Measurements from ENCODE around the gene KNSTRN.

The KNSTRN gene

GRCh38 chr15:40349163-40349562, 33.4 kb upstream of the KNSTRN start:
- TF ChIP-seq CTCF (IDR thresholded peaks at IDR 0.05; ENCODE audit: borderline replicate concordance, extremely low read depth, low read length, poor library complexity, severe bottlenecking) (no peak), EZH2 (IDR thresholded peaks at IDR 0.05; ENCODE audit: borderline replicate concordance, low read depth, low read length, severe bottlenecking) (no peak)

DNA sequence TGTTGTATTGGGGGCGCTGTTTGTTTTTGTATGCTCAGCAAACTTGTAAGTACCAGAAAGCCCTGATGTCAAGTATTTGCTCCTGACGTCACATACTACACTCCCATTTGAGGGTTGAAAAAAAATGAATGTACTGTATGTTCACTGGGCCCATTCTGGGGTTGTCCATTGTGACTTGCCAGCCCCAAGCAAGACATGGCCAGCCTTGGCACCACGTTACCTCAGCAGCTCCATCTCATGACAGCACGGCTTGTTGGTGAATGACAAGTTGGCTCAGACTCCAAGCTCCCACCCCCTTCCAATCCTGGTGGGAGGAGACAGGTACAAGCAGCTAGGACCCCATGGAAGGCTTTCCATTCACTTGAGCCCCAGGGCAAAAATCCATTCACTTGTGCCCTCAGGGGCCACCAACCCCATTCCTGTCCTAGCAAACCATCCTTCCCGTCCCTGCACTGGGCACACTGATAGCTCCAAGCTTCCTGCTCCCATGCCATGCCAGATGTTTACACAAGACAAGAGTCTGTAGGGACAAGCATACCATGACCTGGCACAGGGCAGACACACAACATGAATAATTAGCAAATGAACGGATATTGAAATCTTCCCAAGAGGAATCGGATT, 30.1 kb upstream of the KNSTRN start:
- Histone ChIP-seq H3K4me2 (ENCODE audit: insufficient read depth, low read length) (no peak overlapping the region), H4K20me1 (ENCODE audit: insufficient read depth, low read length) (no peaks in the 10 kb centered on the region), H2AFZ (ENCODE audit: low read depth, low read length) (no peak overlapping the region), H3K4me3 (ENCODE audit: low read depth in 1 of 2, low read length in 2 of 2) (no peak overlapping the region), H3K79me2 (ENCODE audit: insufficient read depth, low read length) (no peaks in the 10 kb centered on the region), H3K9me3 (ENCODE audit: insufficient read depth, low read length, severe bottlenecking) (no peaks in the 10 kb centered on the region), H3K27me3 (ENCODE audit: insufficient read depth, low read length, poor library complexity) (no peaks in the 10 kb centered on the region), H3K27ac (ENCODE audit: low read length) (no peak overlapping the region), H3K9ac (ENCODE audit: low read depth, low read length) (no peak overlapping the region), H3K36me3 (ENCODE audit: insufficient read depth, low read length) (no peaks in the 10 kb centered on the region), H3K4me1 (ENCODE audit: insufficient read depth, low read length) (peaks cover 5% of the 10 kb centered on the region)
- no peak for ATAC-seq (ENCODE audit: insufficient read depth, low read depth)
- TF ChIP-seq EZH2 (IDR thresholded peaks at IDR 0.05; ENCODE audit: borderline replicate concordance, low read depth, low read length, severe bottlenecking) (no peak), CTCF (IDR thresholded peaks at IDR 0.05; ENCODE audit: borderline replicate concordance, extremely low read depth, low read length, poor library complexity, severe bottlenecking) (no peak)
- DNase-seq: no peak

More at GRCh38 chr15:40349163-40349562, 33.4 kb upstream of the KNSTRN start:
- Histone ChIP-seq H3K36me3 (ENCODE audit: insufficient read depth, low read length) (no peaks in the 10 kb centered on the region), H3K27ac (ENCODE audit: low read length) (no peak overlapping the region), H3K79me2 (ENCODE audit: insufficient read depth, low read length) (no peaks in the 10 kb centered on the region), H3K4me1 (ENCODE audit: insufficient read depth, low read length) (peaks cover 3% of the 10 kb centered on the region; the same call in 1 of the 2 replicates), H3K4me3 (ENCODE audit: low read depth in 1 of 2, low read length in 2 of 2) (no peak overlapping the region), H3K4me2 (ENCODE audit: insufficient read depth, low read length) (no peak overlapping the region), H3K27me3 (ENCODE audit: insufficient read depth, low read length, poor library complexity) (no peaks in the 10 kb centered on the region), H3K9ac (ENCODE audit: low read depth, low read length) (no peak overlapping the region), H3K9me3 (ENCODE audit: insufficient read depth, low read length, severe bottlenecking) (no peaks in the 10 kb centered on the region), H4K20me1 (ENCODE audit: insufficient read depth, low read length) (no peaks in the 10 kb centered on the region), H2AFZ (ENCODE audit: low read depth, low read length) (no peak overlapping the region)
- no peak for ATAC-seq (ENCODE audit: insufficient read depth, low read depth)
- no peak for DNase-seq

DNA sequence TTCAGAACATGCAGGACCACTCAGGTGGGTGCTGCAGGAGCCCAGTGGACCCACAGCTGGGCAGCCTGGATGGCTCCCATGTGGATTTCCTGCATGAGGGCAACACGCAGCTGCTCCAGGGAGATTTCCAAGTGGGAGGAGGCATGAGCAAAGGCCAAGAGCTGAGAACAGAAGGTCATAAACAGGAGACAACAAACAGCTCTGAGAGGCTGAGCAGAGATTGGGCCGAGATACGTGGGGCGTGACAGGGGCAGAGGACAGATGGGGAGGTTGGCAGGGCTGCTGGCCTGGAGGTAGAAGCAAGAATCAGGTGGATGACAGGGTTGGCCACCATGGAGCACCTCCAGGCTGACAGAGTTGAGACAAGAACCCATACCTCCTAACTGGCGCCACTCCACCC, 28.8 kb upstream of the KNSTRN start:
- TF ChIP-seq EZH2 (IDR thresholded peaks at IDR 0.05; ENCODE audit: borderline replicate concordance, low read depth, low read length, severe bottlenecking) (no peak), CTCF (IDR thresholded peaks at IDR 0.05; ENCODE audit: borderline replicate concordance, extremely low read depth, low read length, poor library complexity, severe bottlenecking) (no peak)
- Histone ChIP-seq H3K79me2 (ENCODE audit: insufficient read depth, low read length) (no peaks in the 10 kb centered on the region), H3K4me2 (ENCODE audit: insufficient read depth, low read length) (no peak overlapping the region), H3K9ac (ENCODE audit: low read depth, low read length) (no peak overlapping the region), H3K9me3 (ENCODE audit: insufficient read depth, low read length, severe bottlenecking) (no peaks in the 10 kb centered on the region), H3K36me3 (ENCODE audit: insufficient read depth, low read length) (no peaks in the 10 kb centered on the region), H3K27ac (ENCODE audit: low read length) (no peak overlapping the region), H2AFZ (ENCODE audit: low read depth, low read length) (no peak overlapping the region), H3K27me3 (ENCODE audit: insufficient read depth, low read length, poor library complexity) (no peaks in the 10 kb centered on the region), H4K20me1 (ENCODE audit: insufficient read depth, low read length) (no peaks in the 10 kb centered on the region), H3K4me3 (ENCODE audit: low read depth in 1 of 2, low read length in 2 of 2) (no peak overlapping the region), H3K4me1 (ENCODE audit: insufficient read depth, low read length) (peaks cover 16% of the 10 kb centered on the region)
- no peak for ATAC-seq (ENCODE audit: insufficient read depth, low read depth)
- no peak for DNase-seq

Data from DND-41 (cell line).